BJ (cell line): Measurements from ENCODE around the gene PTGER4. TPM values are rescaled to one million over a fixed set of nuclear protein-coding genes. Genes with fewer than 3 reads are reported as not detected.

Experiments
- CTCF ChIA-PET: fragments of 350-600 bp; formaldehyde crosslinking; extraction: SDS; loops from one replicate; lab custom pipeline; 2021; ENCODE audit warnings: antibody characterized with exemption, inconsistent platforms; lab: Yijun Ruan, JAX
- POLR2A ChIA-PET: fragments of 300-600 bp; sonication (Branson Sonifier 250); formaldehyde crosslinking; extraction: SDS; loops from one replicate; lab custom pipeline; 2021; ENCODE audit warnings: antibody characterized with exemption; lab: Charles Lee
- DNase-seq: peaks from one replicate; pipeline ENCODE4 v3.0.0-alpha.2; 2011; ENCODE audit warnings: low read depth
- H3K27me3 ChIP-seq: 2 replicates; pipeline ENCODE4 v1.6.0; 2011; ENCODE audit warnings: low read length; ENCODE audit not compliant: control insufficient read depth, insufficient read depth
- H3K36me3 ChIP-seq: 2 replicates; pipeline ENCODE4 v1.5.1; 2011; ENCODE audit warnings: low read length; ENCODE audit not compliant: control insufficient read depth, insufficient read depth
- H3K4me3 ChIP-seq: 2 replicates; pipeline ENCODE4 v1.5.1; 2011; ENCODE audit warnings: low read depth, mild to moderate bottlenecking, control low read depth, low read length
- polyA plus RNA-seq: library from polyadenylated mRNA; depleted of rRNA; stranded (reverse); fragments of >200 nt; gene quantifications from 2 replicates; pipeline ENCODE4 v1.2.3, GENCODE V29; 2011
- TF ChIP-seq, protein P1 (sequence below): IDR thresholded peaks from 2 replicates; pipeline ENCODE4 v1.5.1; 2011; ENCODE audit warnings: low read depth, mild to moderate bottlenecking, control low read depth, inconsistent platforms, low read length, moderate library complexity; ENCODE audit not compliant: insufficient read depth

PTGER4 gene
- polyA plus RNA-seq, 1 experiment = 0.44 TPM

DNA sequence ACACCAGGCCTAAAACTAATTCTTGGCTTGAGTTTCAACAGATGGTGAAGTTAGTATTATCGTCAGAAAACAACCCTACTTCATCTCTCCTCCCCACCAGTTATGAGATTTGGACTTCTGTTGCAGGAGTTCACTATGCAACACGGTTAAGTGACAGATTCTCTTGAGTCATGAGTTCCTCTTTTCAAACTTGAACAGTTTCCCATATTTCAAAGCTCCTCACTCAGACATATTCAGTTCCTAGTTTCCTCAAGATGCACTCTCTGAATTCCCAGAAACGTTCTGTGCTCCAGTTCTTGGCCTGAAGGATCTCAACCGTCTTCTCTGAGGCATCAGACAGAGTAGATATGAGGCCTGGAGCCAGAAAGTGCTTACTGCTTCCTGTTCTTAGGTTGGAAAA is 7.3 kb upstream of the PTGER4 start:
- Histone ChIP-seq H3K36me3 (no peaks in the 10 kb centered on the region), H3K27me3 (no peaks in the 10 kb centered on the region; the same call in 1 of the 2 replicates), H3K4me3 (no peak overlapping the region)
- DNase-seq = no peak
- CTCF ChIA-PET = interaction anchor here (1.4 kb wide), 1 partner anchor 10 kb away, joined by 3 read pairs; no protein-coding TSS in a partner anchor
- POLR2A ChIA-PET = no interaction called here
- TF ChIP-seq, protein P1, sequence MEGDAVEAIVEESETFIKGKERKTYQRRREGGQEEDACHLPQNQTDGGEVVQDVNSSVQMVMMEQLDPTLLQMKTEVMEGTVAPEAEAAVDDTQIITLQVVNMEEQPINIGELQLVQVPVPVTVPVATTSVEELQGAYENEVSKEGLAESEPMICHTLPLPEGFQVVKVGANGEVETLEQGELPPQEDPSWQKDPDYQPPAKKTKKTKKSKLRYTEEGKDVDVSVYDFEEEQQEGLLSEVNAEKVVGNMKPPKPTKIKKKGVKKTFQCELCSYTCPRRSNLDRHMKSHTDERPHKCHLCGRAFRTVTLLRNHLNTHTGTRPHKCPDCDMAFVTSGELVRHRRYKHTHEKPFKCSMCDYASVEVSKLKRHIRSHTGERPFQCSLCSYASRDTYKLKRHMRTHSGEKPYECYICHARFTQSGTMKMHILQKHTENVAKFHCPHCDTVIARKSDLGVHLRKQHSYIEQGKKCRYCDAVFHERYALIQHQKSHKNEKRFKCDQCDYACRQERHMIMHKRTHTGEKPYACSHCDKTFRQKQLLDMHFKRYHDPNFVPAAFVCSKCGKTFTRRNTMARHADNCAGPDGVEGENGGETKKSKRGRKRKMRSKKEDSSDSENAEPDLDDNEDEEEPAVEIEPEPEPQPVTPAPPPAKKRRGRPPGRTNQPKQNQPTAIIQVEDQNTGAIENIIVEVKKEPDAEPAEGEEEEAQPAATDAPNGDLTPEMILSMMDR = no peak

DNA sequence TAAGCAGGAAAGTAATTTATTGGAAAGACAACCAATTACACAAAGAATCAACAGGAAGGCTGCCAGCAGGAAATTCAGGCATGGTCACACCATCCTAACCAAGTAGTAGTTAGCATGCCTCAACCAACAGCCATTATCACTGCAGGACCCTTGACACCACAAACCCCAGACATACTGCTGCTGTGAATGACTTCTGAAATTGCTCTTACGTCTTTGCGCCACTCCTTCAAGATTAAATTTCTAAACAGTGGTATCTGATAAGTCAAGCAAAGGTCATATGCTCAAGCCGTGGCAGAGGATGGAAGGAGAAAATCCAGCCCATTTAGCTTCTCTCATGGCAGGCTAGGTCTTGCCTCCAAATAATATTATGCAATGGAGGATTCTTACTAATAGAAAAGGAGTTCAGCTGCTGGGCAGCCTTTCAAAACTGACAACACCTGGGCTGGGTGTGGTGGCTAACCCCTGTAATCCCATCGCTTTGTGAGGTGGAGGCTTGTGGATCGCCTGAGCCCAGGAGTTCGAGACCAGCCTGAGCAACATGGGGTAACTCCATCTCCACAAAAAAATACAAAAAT is 5.0 kb upstream of the PTGER4 start:
- H3K4me3 ChIP-seq = no peak overlapping the region
- DNase-seq = no peak
- TF ChIP-seq, protein P1 = no peak
- H3K36me3 ChIP-seq = no peaks in the 10 kb centered on the region
- H3K27me3 ChIP-seq = no peaks in the 10 kb centered on the region; the same call in 1 of the 2 replicates
- ChIA-PET POLR2A (no interaction called here), CTCF (no interaction called here)

DNA sequence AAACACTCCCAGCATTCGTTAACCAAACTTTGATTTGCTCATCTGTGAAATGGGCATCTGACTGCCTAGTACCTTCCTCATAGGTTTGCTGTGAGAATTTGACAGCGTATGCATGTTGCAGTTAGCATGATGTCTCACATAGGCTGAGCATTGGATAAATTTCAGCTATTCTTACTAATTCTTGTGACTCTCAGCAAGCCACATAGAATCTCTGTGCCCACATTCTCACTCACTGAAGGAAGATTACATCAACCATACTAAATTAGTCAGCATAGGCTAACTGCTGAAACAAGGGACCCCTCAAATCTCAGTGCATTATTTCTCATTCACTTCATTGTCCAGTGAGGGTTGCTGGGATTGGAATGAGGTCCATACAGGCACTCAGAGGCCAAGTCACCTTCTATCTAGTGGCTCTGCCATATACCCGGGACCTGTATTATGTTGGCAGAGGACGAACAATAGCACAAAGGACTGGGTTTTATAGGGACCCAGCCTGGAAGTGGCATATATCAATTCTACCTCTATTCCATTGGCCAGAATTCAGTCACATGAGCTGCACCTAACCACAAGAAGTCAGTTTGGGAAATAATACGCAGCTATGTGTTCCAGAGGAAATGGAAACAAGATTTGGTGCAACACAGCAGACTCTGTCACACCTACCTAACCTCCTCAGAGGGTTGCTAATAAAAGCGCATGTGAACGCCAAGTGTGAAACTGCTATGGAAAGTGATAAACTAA is 4.2 kb upstream of the PTGER4 start:
- Histone ChIP-seq H3K27me3 (peaks cover 5% of the 10 kb centered on the region), H3K4me3 (no peak overlapping the region), H3K36me3 (no peaks in the 10 kb centered on the region)
- ChIA-PET POLR2A (no interaction called here), CTCF (no interaction called here)
- DNase-seq = no peak
- TF ChIP-seq, protein P1 = no peak

DNA sequence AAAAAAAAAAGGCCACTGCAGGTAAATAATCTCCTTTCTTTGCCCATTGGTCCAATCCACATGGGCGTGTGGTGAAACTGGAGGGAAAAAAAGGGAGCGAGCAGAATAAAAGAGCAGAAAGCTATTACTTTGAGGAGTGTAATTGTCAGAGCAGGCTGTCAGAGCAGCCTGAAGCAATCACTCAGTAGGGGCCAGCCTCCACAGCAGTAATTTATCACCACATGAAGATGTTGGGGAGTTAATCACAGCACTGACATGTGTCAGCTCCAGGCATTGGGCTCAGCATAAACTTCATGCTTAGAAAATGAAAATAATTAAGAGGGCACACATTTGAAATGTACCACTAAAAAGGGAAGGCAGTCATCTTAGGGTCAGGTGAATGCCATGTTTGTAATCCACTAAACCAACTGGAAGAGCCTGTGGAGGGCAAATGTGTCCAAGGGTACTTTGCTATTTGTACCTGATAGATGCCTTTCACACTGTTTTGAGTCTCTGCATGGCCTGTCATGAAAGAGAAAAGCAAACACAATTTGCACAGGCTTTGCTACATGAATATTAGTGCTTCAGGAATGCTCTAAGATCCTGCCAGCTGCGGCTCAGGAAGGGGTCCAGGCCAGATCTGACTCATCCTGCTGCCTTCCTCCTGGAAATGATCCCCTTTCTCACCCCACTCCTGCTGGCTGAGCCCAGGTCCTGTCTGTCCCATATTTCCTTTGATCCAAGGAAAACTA is 2.9 kb upstream of the PTGER4 start:
- Histone ChIP-seq H3K27me3 (peaks cover 18% of the 10 kb centered on the region), H3K36me3 (no peaks in the 10 kb centered on the region), H3K4me3 (no peak overlapping the region)
- ChIA-PET CTCF (interaction anchor here (0.6 to 1.7 kb wide), 3 partner anchors 8 to 960 kb away, joined by 3 to 4 read pairs (median 3); no protein-coding TSS in a partner anchor), POLR2A (no interaction called here)
- TF ChIP-seq, protein P1 = no peak
- no peak for DNase-seq

DNA sequence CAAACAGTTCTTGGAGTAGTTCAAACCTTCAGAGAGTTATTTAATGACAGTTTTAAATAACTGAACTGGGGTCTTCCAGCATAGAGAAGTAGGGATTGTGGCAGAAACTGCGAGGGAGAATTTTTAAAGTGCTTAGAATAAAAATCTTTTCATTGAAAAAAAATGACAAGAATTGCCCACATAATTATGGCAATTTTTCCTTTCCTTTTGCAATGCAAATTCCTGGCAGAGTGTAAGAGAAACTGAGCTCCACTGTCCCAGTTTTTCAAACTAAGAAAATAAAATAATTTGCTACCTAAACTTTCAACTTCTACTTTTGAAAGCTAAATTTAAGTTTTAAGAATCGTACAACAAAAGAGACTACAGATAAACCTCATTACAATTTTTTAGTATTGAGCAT is 2.3 kb upstream of the PTGER4 start:
- ChIA-PET POLR2A (no interaction called here), CTCF (interaction anchor here (0.6 to 1.7 kb wide), 3 partner anchors 9 to 961 kb away, joined by 3 to 4 read pairs (median 3); no protein-coding TSS in a partner anchor)
- Histone ChIP-seq H3K4me3 (no peak overlapping the region), H3K36me3 (no peaks in the 10 kb centered on the region), H3K27me3 (peaks cover 19% of the 10 kb centered on the region)
- TF ChIP-seq, protein P1 = no peak
- DNase-seq = no peak
